HEK293 (cell line): Measurements from ENCODE around the gene TSPYL2.

Source experiments
- CTCF ChIA-PET: fragments of 350-600 bp; formaldehyde crosslinking; extraction: SDS; loops from one replicate; lab custom pipeline; 2021; ENCODE audit warnings: antibody characterized with exemption; lab: Yijun Ruan, JAX
- POLR2A ChIA-PET: fragments of 300-600 bp; formaldehyde crosslinking; extraction: SDS; loops from one replicate; lab custom pipeline; 2020; ENCODE audit warnings: antibody characterized with exemption, inconsistent platforms; lab: Yijun Ruan, JAX
- H3K27ac ChIP-seq: fragments of 200-500 bp; sonication (Bioruptor generic); 2 replicates; pipeline ENCODE4 v1.5.1; 2014; ENCODE audit warnings: low read depth, low read length, control low read depth, inconsistent platforms; ENCODE audit errors: extremely low read depth
- H3K36me3 ChIP-seq, 2 experiments: fragments of 200-500 bp in 1 of 2; sonication (Bioruptor generic) in 1 of 2; 1 replicate in 1 of 2; 2 replicates in 1 of 2; pipeline ENCODE4 v1.5.1; 2014 to 2017; ENCODE audit warnings: inconsistent platforms in 2 of 2, low read length in 2 of 2; ENCODE audit not compliant: control insufficient read depth in 2 of 2, insufficient read depth in 1 of 2
- H3K4me1 ChIP-seq: fragments of 200-500 bp; sonication (Bioruptor generic); 2 replicates; pipeline ENCODE4 v1.5.1; 2014; ENCODE audit warnings: mild to moderate bottlenecking, low read length, inconsistent platforms; ENCODE audit not compliant: control insufficient read depth, insufficient read depth
- H3K4me3 ChIP-seq: 2 replicates; pipeline ENCODE4 v1.5.1; 2011; ENCODE audit warnings: low read depth, mild to moderate bottlenecking, control low read depth, low read length, moderate library complexity
- H3K9me3 ChIP-seq: fragments of 200-500 bp; sonication (Bioruptor generic); 2 replicates; pipeline ENCODE4 v1.5.1; 2014; ENCODE audit warnings: low read depth, low read length, inconsistent platforms; ENCODE audit not compliant: control insufficient read depth, insufficient read depth
- GLIS1 ChIP-seq: fragments of 450-650 bp; formaldehyde crosslinking; IDR thresholded peaks from 2 replicates; pipeline ENCODE4 v1.5.1; 2016; ENCODE audit warnings: missing biosample characterization, missing genetic modification characterization
- GLIS2 ChIP-seq: fragments of 450-650 bp; formaldehyde crosslinking; IDR thresholded peaks from 2 replicates; pipeline ENCODE4 v1.5.1; 2016; ENCODE audit warnings: missing biosample characterization, missing genetic modification characterization
- HOXA7 ChIP-seq: sonication (generic); formaldehyde crosslinking; IDR thresholded peaks from 2 replicates; pipeline ENCODE4 v1.8.1; 2022; ENCODE audit warnings: missing genetic modification reagents, borderline replicate concordance
- OSR2 ChIP-seq: fragments of 450-650 bp; formaldehyde crosslinking; IDR thresholded peaks from 2 replicates; pipeline ENCODE4 v1.5.1; 2016; ENCODE audit warnings: missing biosample characterization, missing genetic modification characterization
- PRDM1 ChIP-seq: fragments of 450-650 bp; formaldehyde crosslinking; IDR thresholded peaks from 2 replicates; pipeline ENCODE4; 2016; ENCODE audit warnings: missing biosample characterization, missing genetic modification characterization
- SP2 ChIP-seq: fragments of 450-650 bp; formaldehyde crosslinking; IDR thresholded peaks from 2 replicates; pipeline ENCODE4 v1.5.1; 2016; ENCODE audit warnings: missing biosample characterization, missing genetic modification characterization
- TRIM28 ChIP-seq: IDR thresholded peaks from 2 replicates; pipeline ENCODE4 v1.6.1; 2011; ENCODE audit warnings: low read length, control low read depth, borderline replicate concordance
- ZBTB48 ChIP-seq: fragments of 450-650 bp; formaldehyde crosslinking; IDR thresholded peaks from 2 replicates; pipeline ENCODE4 v1.5.1; 2016; ENCODE audit warnings: missing biosample characterization, missing genetic modification characterization
- ZBTB49 ChIP-seq: fragments of 450-650 bp; formaldehyde crosslinking; IDR thresholded peaks from 2 replicates; pipeline ENCODE4 v1.5.1; 2016; ENCODE audit warnings: missing biosample characterization, missing genetic modification characterization, low read depth
- ZFP3 ChIP-seq: fragments of 450-650 bp; formaldehyde crosslinking; IDR thresholded peaks from 2 replicates; pipeline ENCODE4 v1.5.1; 2016; ENCODE audit warnings: low read depth, missing biosample characterization, missing genetic modification characterization
- ZIC2 ChIP-seq: fragments of 450-650 bp; formaldehyde crosslinking; IDR thresholded peaks from 2 replicates; pipeline ENCODE4 v1.5.1; 2016; ENCODE audit warnings: missing biosample characterization, missing genetic modification characterization
- ZNF132 ChIP-seq: fragments of 450-650 bp; formaldehyde crosslinking; IDR thresholded peaks from 2 replicates; pipeline ENCODE4 v1.5.1; 2017; ENCODE audit warnings: missing biosample characterization, missing genetic modification characterization, borderline replicate concordance
- ZNF133 ChIP-seq: fragments of 450-650 bp; formaldehyde crosslinking; IDR thresholded peaks from 2 replicates; pipeline ENCODE4 v1.5.1; 2016; ENCODE audit warnings: missing biosample characterization, missing genetic modification characterization
- ZNF157 ChIP-seq: fragments of 450-650 bp; formaldehyde crosslinking; IDR thresholded peaks from 2 replicates; pipeline ENCODE4 v1.5.1; 2016; ENCODE audit warnings: missing biosample characterization, missing genetic modification characterization
- ZNF433 ChIP-seq: fragments of 450-650 bp; formaldehyde crosslinking; IDR thresholded peaks from 2 replicates; pipeline ENCODE4 v1.5.1; 2016; ENCODE audit warnings: missing biosample characterization, missing genetic modification characterization, low read depth
- ZNF555 ChIP-seq: fragments of 450-650 bp; formaldehyde crosslinking; conservative IDR thresholded peaks from 2 replicates; pipeline ENCODE4 v1.5.1; 2017; ENCODE audit warnings: missing biosample characterization, mild to moderate bottlenecking, missing genetic modification characterization, inconsistent platforms
- ZNF558 ChIP-seq: fragments of 450-650 bp; formaldehyde crosslinking; IDR thresholded peaks from 2 replicates; pipeline ENCODE4 v1.5.1; 2016; ENCODE audit warnings: missing biosample characterization, missing genetic modification characterization
- ZNF580 ChIP-seq: fragments of 450-650 bp; formaldehyde crosslinking; IDR thresholded peaks from 2 replicates; pipeline ENCODE4 v1.5.1; 2016; ENCODE audit warnings: missing biosample characterization, missing genetic modification characterization
- ZNF585B ChIP-seq: fragments of 450-650 bp; formaldehyde crosslinking; IDR thresholded peaks from 2 replicates; pipeline ENCODE4 v1.5.1; 2016; ENCODE audit warnings: missing biosample characterization, missing genetic modification characterization
- ZNF626 ChIP-seq: fragments of 450-650 bp; sonication (Bioruptor Pico); formaldehyde crosslinking; IDR thresholded peaks from 2 replicates; pipeline ENCODE4 v1.5.1; 2018; ENCODE audit warnings: missing biosample characterization, missing genetic modification characterization, inconsistent platforms
- ZNF777 ChIP-seq: fragments of 450-650 bp; formaldehyde crosslinking; IDR thresholded peaks from 2 replicates; pipeline ENCODE4 v1.5.1; 2017; ENCODE audit warnings: missing biosample characterization, missing genetic modification characterization, borderline replicate concordance
- ZXDB ChIP-seq: fragments of 450-650 bp; formaldehyde crosslinking; IDR thresholded peaks from 2 replicates; pipeline ENCODE4 v1.5.1; 2016; ENCODE audit warnings: missing biosample characterization, missing genetic modification characterization

The TSPYL2 gene

GRCh38 chrX:53128097-53128749 lies 46.1 kb downstream of the TSPYL2 start:
- no peak overlapping the region for H3K27ac ChIP-seq
- ChIA-PET POLR2A (no interaction called here), CTCF (no interaction called here)
- TF ChIP-seq ZNF555 (tag by site-specific recombination) (no peak), ZFP3 (tag by site-specific recombination) (no peak), ZBTB49 (tag by site-specific recombination) (no peak), ZNF157 (tag by site-specific recombination) (no peak), OSR2 (no peak), ZNF132 (tag by site-specific recombination) (no peak), ZBTB48 (tag by site-specific recombination) (no peak), ZNF585B (tag by site-specific recombination) (no peak), ZNF580 (tag by site-specific recombination) (no peak), ZXDB (tag by site-specific recombination) (no peak), ZNF433 (tag by site-specific recombination) (no peak), HOXA7 (CRISPR knock-in tag) (no peak), ZNF558 (no peak), PRDM1 (tag by site-specific recombination) (no peak), ZNF777 (tag by site-specific recombination) (no peak)
- H3K9me3 ChIP-seq: no peaks in the 10 kb centered on the region
- no peak overlapping the region for H3K4me3 ChIP-seq
- no peaks in the 10 kb centered on the region for H3K4me1 ChIP-seq
- H3K36me3 ChIP-seq: peaks cover 0 to 5% of the 10 kb centered on the region in 2 experiments; a peak in 1 of 3 replicates

GRCh38 chrX:53133400-53133799 lies 51.2 kb downstream of the TSPYL2 start:
- Histone ChIP-seq H3K4me1 (no peaks in the 10 kb centered on the region), H3K9me3 (no peaks in the 10 kb centered on the region), H3K4me3 (no peak overlapping the region), H3K36me3 (peaks cover 0 to 5% of the 10 kb centered on the region in 2 experiments; a peak in 1 of 3 replicates), H3K27ac (no peak overlapping the region)
- ChIA-PET CTCF (no interaction called here), POLR2A (no interaction called here)
- TF ChIP-seq ZIC2 (tag by site-specific recombination) (no peak), ZNF133 (no peak)

GRCh38 chrX:53135581-53135980 lies 53.4 kb downstream of the TSPYL2 start:
- ChIA-PET POLR2A (no interaction called here), CTCF (no interaction called here)

More at GRCh38 chrX:53135581-53135980, 53.4 kb downstream of the TSPYL2 start:
- Histone ChIP-seq H3K4me1 (no peaks in the 10 kb centered on the region), H3K36me3 (peaks cover 0 to 5% of the 10 kb centered on the region in 2 experiments; a peak in 2 of 3 replicates), H3K27ac (no peak overlapping the region), H3K4me3 (no peak overlapping the region), H3K9me3 (no peaks in the 10 kb centered on the region)
- TF ChIP-seq ZNF626 (tag by site-specific recombination) (no peak), TRIM28 (no peak), SP2 (no peak), GLIS2 (tag by site-specific recombination) (no peak), GLIS1 (tag by site-specific recombination) (no peak)
